GM18511 (cell line): ENCODE results near the gene MCRIP2.

ENCODE experiments used
- ATAC-seq: cut with Tn5 transposase; IDR thresholded peaks from one replicate; pipeline ENCODE4 v1.9.1; 2021; ENCODE audit warnings: mild to moderate bottlenecking, moderate library complexity; ENCODE audit not compliant: unreplicated experiment

Gene MCRIP2

GRCh38 chr16:694187-694862 is 52.7 kb downstream of the MCRIP2 start:
- ATAC-seq, result no peak

GRCh38 chr16:694863-695354 is 53.3 kb downstream of the MCRIP2 start:
- ATAC-seq, result no peak

- no peak for ATAC-seq
These were observed 53.9 kb downstream of the MCRIP2 start for GRCh38 chr16:695355-696089.
